SK-N-SH (cell line): ENCODE measurements around the gene PDE6D. TPM values are rescaled to one million over a fixed set of nuclear protein-coding genes. Genes with fewer than 3 reads are reported as not detected.

Experiments
- CTCF ChIA-PET: fragments of 300-600, 350-600 bp; formaldehyde crosslinking; extraction: SDS; loops from one replicate; lab custom pipeline; 2021; lab: Yijun Ruan, JAX
- POLR2A ChIA-PET: fragments of 350-600 bp; sonication (Branson Sonifier 250); formaldehyde crosslinking; extraction: SDS; loops from one replicate; lab custom pipeline; 2020; ENCODE audit warnings: antibody characterized with exemption, inconsistent platforms; lab: Yijun Ruan, JAX
- DNase-seq: peaks from one replicate; pipeline ENCODE4 v3.0.0; 2012
- H2AFZ ChIP-seq: fragments of 200-600 bp; sonication (generic); 2 replicates; pipeline ENCODE4 v1.8.1; 2016; ENCODE audit warnings: antibody characterized with exemption, mild to moderate bottlenecking, low read depth
- H3F3A ChIP-seq: fragments of 200-600 bp; sonication (generic); replicated peaks from 2 replicates; pipeline ENCODE3; 2016; ENCODE audit warnings: antibody characterized with exemption, mild to moderate bottlenecking; ENCODE audit not compliant: insufficient read depth
- H3K27ac ChIP-seq, 2 experiments: fragments of 200-500 bp in 1 of 2; fragments of 200-600 bp in 1 of 2; sonication (Bioruptor generic) in 1 of 2; sonication (generic), shearing (Covaris generic) in 1 of 2; 2 replicates each; pipeline versions ENCODE4 v1.5.1 to v1.6.1; 2014 to 2016; ENCODE audit warnings: low read depth in 2 of 2, inconsistent platforms in 1 of 2, low read length in 1 of 2, mild to moderate bottlenecking in 1 of 2, mixed read lengths in 1 of 2
- H3K27me3 ChIP-seq: fragments of 200-600 bp; sonication (generic), shearing (Covaris generic); 2 replicates; pipeline ENCODE4 v1.6.1; 2016; ENCODE audit warnings: mixed run types; ENCODE audit not compliant: insufficient read depth
- H3K36me3 ChIP-seq, 2 experiments: fragments of 200-500 bp in 1 of 2; fragments of 200-600 bp in 1 of 2; sonication (Bioruptor generic) in 1 of 2; sonication (generic) in 1 of 2; replicated peaks in 1 of 2; 2 replicates each; pipeline versions ENCODE3 to v1.5.1; 2014 to 2016; ENCODE audit warnings: low read length in 1 of 2, mild to moderate bottlenecking in 1 of 2; ENCODE audit not compliant: insufficient read depth in 2 of 2, control insufficient read depth in 1 of 2
- H3K4me1 ChIP-seq, 2 experiments: fragments of 200-500 bp in 1 of 2; fragments of 200-600 bp in 1 of 2; sonication (Bioruptor generic) in 1 of 2; sonication (generic), shearing (Covaris generic) in 1 of 2; 2 replicates each; pipeline versions ENCODE4 v1.5.1 to v1.6.1; 2014 to 2016; ENCODE audit warnings: low read depth in 1 of 2, low read length in 1 of 2, mixed run types in 1 of 2; ENCODE audit not compliant: insufficient read depth in 2 of 2, control insufficient read depth in 1 of 2
- H3K4me2 ChIP-seq: fragments of 200-600 bp; sonication (generic), shearing (Covaris generic); 2 replicates; pipeline ENCODE4 v1.6.1; 2017; ENCODE audit warnings: mixed run types
- H3K4me3 ChIP-seq, 2 experiments: fragments of 200-500 bp in 1 of 2; fragments of 200-600 bp in 1 of 2; sonication (Bioruptor generic) in 1 of 2; sonication (generic), shearing (Covaris generic) in 1 of 2; 2 replicates each; pipeline versions ENCODE4 v1.5.1 to v1.8.1; 2014 to 2016; ENCODE audit warnings: low read depth in 2 of 2, inconsistent platforms in 1 of 2, low read length in 1 of 2, mild to moderate bottlenecking in 1 of 2, mixed read lengths in 1 of 2, moderate library complexity in 1 of 2
- H3K79me2 ChIP-seq: fragments of 200-600 bp; sonication (generic); 2 replicates; pipeline ENCODE4 v1.8.1; 2017; ENCODE audit warnings: mild to moderate bottlenecking; ENCODE audit not compliant: insufficient read depth
- H3K9ac ChIP-seq: fragments of 200-600 bp; sonication (generic); 2 replicates; pipeline ENCODE4 v1.6.1; 2017; ENCODE audit warnings: mixed run types
- H3K9me2 ChIP-seq: fragments of 200-600 bp; sonication (generic); 2 replicates; pipeline ENCODE4 v1.6.1; 2017; ENCODE audit warnings: mixed run types
- H3K9me3 ChIP-seq: fragments of 200-600 bp; sonication (generic); 2 replicates; pipeline ENCODE4 v1.6.1; 2017; ENCODE audit warnings: mixed run types, mild to moderate bottlenecking, moderate library complexity
- H4K20me1 ChIP-seq: fragments of 200-600 bp; sonication (generic); 2 replicates; pipeline ENCODE4 v1.6.1; 2017; ENCODE audit warnings: mild to moderate bottlenecking, mixed run types; ENCODE audit not compliant: insufficient read depth
- CHD2 ChIP-seq: fragments of 150-350 bp; IDR thresholded peaks from 2 replicates; pipeline ENCODE4 v1.6.1; 2018; ENCODE audit warnings: low read length; ENCODE audit not compliant: partially characterized antibody
- ELF1 ChIP-seq: IDR thresholded peaks from 2 replicates; pipeline ENCODE4 v1.4.0; 2012
- EP300 ChIP-seq, 2 experiments: IDR thresholded peaks; 2 replicates each; pipeline versions ENCODE4 v1.4.0 to v1.6.1; 2012; ENCODE audit warnings: borderline replicate concordance in 1 of 2, low read depth in 1 of 2, low read length in 1 of 2
- FOSL2 ChIP-seq: IDR thresholded peaks from 2 replicates; pipeline ENCODE4 v1.4.0; 2012; ENCODE audit warnings: low read depth, mild to moderate bottlenecking, moderate library complexity, borderline replicate concordance
- FOXJ3 ChIP-seq: sonication (generic); formaldehyde crosslinking; IDR thresholded peaks from 2 replicates; pipeline ENCODE4 v1.5.1; 2020; ENCODE audit warnings: mild to moderate bottlenecking, missing genetic modification reagents
- FOXM1 ChIP-seq: IDR thresholded peaks from 2 replicates; pipeline ENCODE4 v1.4.0; 2012; ENCODE audit warnings: low read depth, mild to moderate bottlenecking
- GABPA ChIP-seq: IDR thresholded peaks from 2 replicates; pipeline ENCODE4 v1.4.0; 2012; ENCODE audit warnings: low read depth, mild to moderate bottlenecking
- JUND ChIP-seq: IDR thresholded peaks from 2 replicates; pipeline ENCODE4 v1.4.0; 2012
- MEF2A ChIP-seq: IDR thresholded peaks from 2 replicates; pipeline ENCODE4 v1.4.0; 2012; ENCODE audit warnings: low read depth, borderline replicate concordance
- MXI1 ChIP-seq: IDR thresholded peaks from 2 replicates; pipeline ENCODE4 v1.6.1; 2012; ENCODE audit warnings: mild to moderate bottlenecking, low read depth, low read length, improper control_type of control experiment
- NFIC ChIP-seq: IDR thresholded peaks from 2 replicates; pipeline ENCODE4 v1.4.0; 2012; ENCODE audit warnings: borderline replicate concordance
- POLR2AphosphoS5 ChIP-seq: IDR thresholded peaks from 2 replicates; pipeline ENCODE4 v1.6.1; 2012; ENCODE audit warnings: low read depth, low read length
- RCOR1 ChIP-seq: fragments of 150-350 bp; IDR thresholded peaks from 2 replicates; pipeline ENCODE4 v1.6.1; 2017; ENCODE audit warnings: antibody characterized with exemption, low read length
- RXRA ChIP-seq: IDR thresholded peaks from 2 replicates; pipeline ENCODE4 v1.4.0; 2012; ENCODE audit warnings: low read depth, mild to moderate bottlenecking, borderline replicate concordance
- TAF1 ChIP-seq: IDR thresholded peaks from 2 replicates; pipeline ENCODE4 v1.6.1; 2012; ENCODE audit warnings: low read depth, mild to moderate bottlenecking, low read length, moderate library complexity, borderline replicate concordance
- TEAD4 ChIP-seq: IDR thresholded peaks from 2 replicates; pipeline ENCODE4 v1.4.0; 2012; ENCODE audit warnings: mild to moderate bottlenecking, borderline replicate concordance; ENCODE audit not compliant: insufficient read depth
- WGBS: methylation state at CpG from one replicate; pipeline ENCODE4 v1.1.6; 2017; ENCODE audit warnings: low lambda C conversion rate; 5-methylcytosine and 5-hydroxymethylcytosine counted together
- polyA plus RNA-seq, 3 experiments: library from polyadenylated mRNA; depleted of rRNA; stranded (reverse); fragments of >200 nt; gene quantifications; 2 replicates each; pipeline ENCODE4 v1.2.3, GENCODE V29; 2012
- TF ChIP-seq, protein P1 (sequence below): fragments of 200-600 bp; sonication (generic); IDR thresholded peaks from 2 replicates; pipeline ENCODE4 v1.6.1; 2017; ENCODE audit warnings: antibody characterized with exemption, mild to moderate bottlenecking, moderate library complexity
- TF ChIP-seq, protein P2 (sequence below): IDR thresholded peaks from 2 replicates; pipeline ENCODE4; 2012
- TF ChIP-seq, protein P3 (sequence below): IDR thresholded peaks from 2 replicates; pipeline ENCODE4 v1.4.0; 2012; ENCODE audit warnings: low read depth
- TF ChIP-seq, protein P4 (sequence below): IDR thresholded peaks from 2 replicates; pipeline ENCODE4 v1.6.1; 2012; ENCODE audit warnings: mild to moderate bottlenecking, low read depth, low read length, moderate library complexity

PDE6D gene
- polyA plus RNA-seq, 1 of the 3 experiments (the other 2 are of a cell fraction) = 33.9 TPM

DNA sequence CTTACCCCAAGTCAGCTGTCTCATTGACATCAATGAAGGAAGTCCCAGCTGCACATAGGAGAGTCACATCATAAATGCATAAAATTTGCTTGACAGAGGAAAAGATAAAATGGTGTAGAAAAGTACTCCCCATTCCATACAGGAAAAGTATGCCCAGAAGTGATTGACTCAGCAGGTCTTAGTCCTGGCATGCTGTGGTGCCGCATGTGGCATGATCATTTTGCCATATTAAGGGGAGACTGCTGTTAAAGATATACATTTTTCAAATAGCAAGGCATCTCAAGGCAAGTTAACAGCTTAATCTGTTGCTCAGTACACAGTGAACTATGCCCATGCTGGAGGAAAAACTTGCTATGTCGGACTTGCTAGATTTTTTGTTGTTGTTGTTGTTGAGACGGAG, 13.3 kb upstream of the PDE6D start:
- Histone ChIP-seq H3K9me3 (no peaks in the 10 kb centered on the region), H3K4me2 (no peak overlapping the region), H3K4me3 (no peak overlapping the region), H3F3A (peaks cover 5% of the 10 kb centered on the region), H4K20me1 (peaks cover 18% of the 10 kb centered on the region), H3K27ac (peak overlapping the region in 1 of 2 experiments; percentile 47; a peak in 1 of 4 replicates), H3K9me2 (no peaks in the 10 kb centered on the region), H3K27me3 (no peaks in the 10 kb centered on the region), H3K36me3 (peaks cover 55 to 67% of the 10 kb centered on the region in 2 experiments), H3K9ac (no peak overlapping the region), H3K4me1 (peaks cover 0 to 29% of the 10 kb centered on the region in 2 experiments; a peak in 2 of 4 replicates), H3K79me2 (peaks cover 57% of the 10 kb centered on the region), H2AFZ (no peak overlapping the region)
- TF ChIP-seq MXI1 (no peak), RCOR1 (no peak), ELF1 (no peak), NFIC (no peak), GABPA (no peak), POLR2AphosphoS5 (no peak), FOSL2 (no peak), FOXM1 (no peak), EP300 (IDR thresholded peaks at IDR 0.05; ENCODE audit: borderline replicate concordance in 1 of 2, low read depth in 1 of 2, low read length in 1 of 2) (no peak), TEAD4 (no peak), CHD2 (no peak), TAF1 (no peak), MEF2A (no peak)
- TF ChIP-seq, protein P1, sequence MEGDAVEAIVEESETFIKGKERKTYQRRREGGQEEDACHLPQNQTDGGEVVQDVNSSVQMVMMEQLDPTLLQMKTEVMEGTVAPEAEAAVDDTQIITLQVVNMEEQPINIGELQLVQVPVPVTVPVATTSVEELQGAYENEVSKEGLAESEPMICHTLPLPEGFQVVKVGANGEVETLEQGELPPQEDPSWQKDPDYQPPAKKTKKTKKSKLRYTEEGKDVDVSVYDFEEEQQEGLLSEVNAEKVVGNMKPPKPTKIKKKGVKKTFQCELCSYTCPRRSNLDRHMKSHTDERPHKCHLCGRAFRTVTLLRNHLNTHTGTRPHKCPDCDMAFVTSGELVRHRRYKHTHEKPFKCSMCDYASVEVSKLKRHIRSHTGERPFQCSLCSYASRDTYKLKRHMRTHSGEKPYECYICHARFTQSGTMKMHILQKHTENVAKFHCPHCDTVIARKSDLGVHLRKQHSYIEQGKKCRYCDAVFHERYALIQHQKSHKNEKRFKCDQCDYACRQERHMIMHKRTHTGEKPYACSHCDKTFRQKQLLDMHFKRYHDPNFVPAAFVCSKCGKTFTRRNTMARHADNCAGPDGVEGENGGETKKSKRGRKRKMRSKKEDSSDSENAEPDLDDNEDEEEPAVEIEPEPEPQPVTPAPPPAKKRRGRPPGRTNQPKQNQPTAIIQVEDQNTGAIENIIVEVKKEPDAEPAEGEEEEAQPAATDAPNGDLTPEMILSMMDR = no peak
- TF ChIP-seq, protein P2, sequence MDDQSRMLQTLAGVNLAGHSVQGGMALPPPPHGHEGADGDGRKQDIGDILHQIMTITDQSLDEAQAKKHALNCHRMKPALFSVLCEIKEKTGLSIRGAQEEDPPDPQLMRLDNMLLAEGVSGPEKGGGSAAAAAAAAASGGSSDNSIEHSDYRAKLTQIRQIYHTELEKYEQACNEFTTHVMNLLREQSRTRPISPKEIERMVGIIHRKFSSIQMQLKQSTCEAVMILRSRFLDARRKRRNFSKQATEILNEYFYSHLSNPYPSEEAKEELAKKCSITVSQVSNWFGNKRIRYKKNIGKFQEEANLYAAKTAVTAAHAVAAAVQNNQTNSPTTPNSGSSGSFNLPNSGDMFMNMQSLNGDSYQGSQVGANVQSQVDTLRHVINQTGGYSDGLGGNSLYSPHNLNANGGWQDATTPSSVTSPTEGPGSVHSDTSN = no peak
- TF ChIP-seq, protein P3, sequence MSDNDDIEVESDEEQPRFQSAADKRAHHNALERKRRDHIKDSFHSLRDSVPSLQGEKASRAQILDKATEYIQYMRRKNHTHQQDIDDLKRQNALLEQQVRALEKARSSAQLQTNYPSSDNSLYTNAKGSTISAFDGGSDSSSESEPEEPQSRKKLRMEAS = no peak
- CTCF ChIA-PET = interaction anchor here (1.0 to 3.2 kb wide), 5 partner anchors 9 to 120 kb away, joined by 3 to 25 read pairs (median 6); partner anchors contain the start of genes COPS7B and PDE6D
- POLR2A ChIA-PET = interaction anchor here (2.1 kb wide), 1 partner anchor 86 kb away, joined by 9 read pairs; the partner anchor contains the start of gene PTMA
- WGBS = 92% methylated on average over 3 of the region's 3 CpGs
- no peak for DNase-seq

DNA sequence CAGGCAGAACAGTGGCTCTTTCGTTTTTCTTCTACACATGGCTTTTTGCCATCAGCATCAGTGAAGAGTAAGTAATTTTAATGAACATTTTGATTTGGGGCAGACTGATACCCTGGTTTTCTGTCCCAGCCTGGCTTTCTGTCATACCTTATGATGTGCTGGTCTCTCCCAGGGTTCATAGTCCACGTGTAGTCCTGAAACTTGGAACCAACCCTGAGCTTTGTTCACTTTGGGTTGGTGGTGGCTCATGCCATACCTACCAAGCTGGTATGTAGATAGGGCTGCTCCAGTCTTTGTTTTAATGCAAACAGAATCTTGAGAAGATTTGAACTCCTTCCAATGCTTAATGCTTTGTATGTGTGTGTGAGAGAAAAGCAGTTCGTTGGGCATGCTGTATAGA, 10.0 kb upstream of the PDE6D start:
- H3F3A ChIP-seq = peaks cover 5% of the 10 kb centered on the region
- POLR2A ChIA-PET = no interaction called here
- H2AFZ ChIP-seq = no peak overlapping the region
- no peaks in the 10 kb centered on the region for H3K9me2 ChIP-seq
- peaks cover 31% of the 10 kb centered on the region for H4K20me1 ChIP-seq
- H3K36me3 ChIP-seq = peaks cover 33 to 52% of the 10 kb centered on the region in 2 experiments
- no peaks in the 10 kb centered on the region for H3K9me3 ChIP-seq
- no peak overlapping the region for H3K27ac ChIP-seq
- H3K79me2 ChIP-seq = peaks cover 80% of the 10 kb centered on the region
- H3K9ac ChIP-seq = no peak overlapping the region
- 72% methylated on average over 3 of the region's 3 CpGs for WGBS
- no peak overlapping the region for H3K4me2 ChIP-seq
- no peak for DNase-seq
- H3K27me3 ChIP-seq = no peaks in the 10 kb centered on the region
- no peak overlapping the region for H3K4me3 ChIP-seq
- CTCF ChIA-PET = no interaction called here
- H3K4me1 ChIP-seq = peaks cover 8 to 31% of the 10 kb centered on the region in 2 experiments; a peak in 3 of 4 replicates
- TF ChIP-seq JUND (no peak), FOXJ3 (CRISPR knock-in tag) (no peak), RXRA (no peak)
- TF ChIP-seq, protein P4, sequence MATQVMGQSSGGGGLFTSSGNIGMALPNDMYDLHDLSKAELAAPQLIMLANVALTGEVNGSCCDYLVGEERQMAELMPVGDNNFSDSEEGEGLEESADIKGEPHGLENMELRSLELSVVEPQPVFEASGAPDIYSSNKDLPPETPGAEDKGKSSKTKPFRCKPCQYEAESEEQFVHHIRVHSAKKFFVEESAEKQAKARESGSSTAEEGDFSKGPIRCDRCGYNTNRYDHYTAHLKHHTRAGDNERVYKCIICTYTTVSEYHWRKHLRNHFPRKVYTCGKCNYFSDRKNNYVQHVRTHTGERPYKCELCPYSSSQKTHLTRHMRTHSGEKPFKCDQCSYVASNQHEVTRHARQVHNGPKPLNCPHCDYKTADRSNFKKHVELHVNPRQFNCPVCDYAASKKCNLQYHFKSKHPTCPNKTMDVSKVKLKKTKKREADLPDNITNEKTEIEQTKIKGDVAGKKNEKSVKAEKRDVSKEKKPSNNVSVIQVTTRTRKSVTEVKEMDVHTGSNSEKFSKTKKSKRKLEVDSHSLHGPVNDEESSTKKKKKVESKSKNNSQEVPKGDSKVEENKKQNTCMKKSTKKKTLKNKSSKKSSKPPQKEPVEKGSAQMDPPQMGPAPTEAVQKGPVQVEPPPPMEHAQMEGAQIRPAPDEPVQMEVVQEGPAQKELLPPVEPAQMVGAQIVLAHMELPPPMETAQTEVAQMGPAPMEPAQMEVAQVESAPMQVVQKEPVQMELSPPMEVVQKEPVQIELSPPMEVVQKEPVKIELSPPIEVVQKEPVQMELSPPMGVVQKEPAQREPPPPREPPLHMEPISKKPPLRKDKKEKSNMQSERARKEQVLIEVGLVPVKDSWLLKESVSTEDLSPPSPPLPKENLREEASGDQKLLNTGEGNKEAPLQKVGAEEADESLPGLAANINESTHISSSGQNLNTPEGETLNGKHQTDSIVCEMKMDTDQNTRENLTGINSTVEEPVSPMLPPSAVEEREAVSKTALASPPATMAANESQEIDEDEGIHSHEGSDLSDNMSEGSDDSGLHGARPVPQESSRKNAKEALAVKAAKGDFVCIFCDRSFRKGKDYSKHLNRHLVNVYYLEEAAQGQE = no peak
- TF ChIP-seq, protein P3 = no peak
